ENCODE results near the gene MAB21L3. TPM values are rescaled to one million over a fixed set of nuclear protein-coding genes. Genes with fewer than 3 reads are reported as not detected.

Gene MAB21L3
- total and polyA plus RNA-seq, 12 donors, result 0.07 TPM; not detected in 11

DNA sequence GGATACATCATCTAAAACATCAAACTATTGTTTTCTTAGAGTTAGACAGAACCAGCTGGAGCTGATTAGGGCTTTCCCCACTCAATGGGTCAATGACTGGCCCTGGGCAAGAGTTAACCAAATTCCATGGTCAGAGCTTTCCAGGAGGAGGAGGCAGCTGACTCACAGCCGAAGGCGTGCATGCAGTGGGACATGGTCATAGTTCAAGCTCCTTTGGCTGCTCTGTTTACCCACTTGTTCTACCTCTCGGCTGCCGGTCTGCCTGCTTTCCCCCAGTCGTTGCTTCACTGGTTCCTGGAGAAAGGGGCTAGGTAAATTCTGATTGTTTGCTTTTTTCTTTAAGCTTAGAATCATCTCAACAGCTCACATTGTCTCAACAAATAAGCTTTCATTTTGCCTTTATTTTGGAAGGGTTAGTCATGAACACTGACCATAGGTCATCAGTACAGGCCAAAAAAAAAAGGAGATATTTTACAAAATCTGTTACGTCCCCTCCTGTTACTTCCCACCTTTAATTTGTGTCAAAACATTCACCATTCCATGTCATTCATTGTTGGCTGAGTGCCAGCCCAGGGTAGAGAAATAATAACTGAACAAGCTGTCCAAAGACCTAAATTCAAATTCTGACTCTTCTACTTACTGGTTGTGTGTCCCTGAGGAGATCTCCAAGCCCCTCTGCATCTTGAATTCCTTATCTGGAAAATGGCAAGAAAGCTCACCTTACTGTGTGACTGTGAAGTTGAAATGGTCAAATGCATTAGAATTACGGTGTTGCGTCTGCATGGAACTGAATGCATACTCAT is 12.0 kb downstream of the MAB21L3 start:
- no peaks in the 10 kb centered on the region for H3K9me3 ChIP-seq
- TF ChIP-seq, protein P1, sequence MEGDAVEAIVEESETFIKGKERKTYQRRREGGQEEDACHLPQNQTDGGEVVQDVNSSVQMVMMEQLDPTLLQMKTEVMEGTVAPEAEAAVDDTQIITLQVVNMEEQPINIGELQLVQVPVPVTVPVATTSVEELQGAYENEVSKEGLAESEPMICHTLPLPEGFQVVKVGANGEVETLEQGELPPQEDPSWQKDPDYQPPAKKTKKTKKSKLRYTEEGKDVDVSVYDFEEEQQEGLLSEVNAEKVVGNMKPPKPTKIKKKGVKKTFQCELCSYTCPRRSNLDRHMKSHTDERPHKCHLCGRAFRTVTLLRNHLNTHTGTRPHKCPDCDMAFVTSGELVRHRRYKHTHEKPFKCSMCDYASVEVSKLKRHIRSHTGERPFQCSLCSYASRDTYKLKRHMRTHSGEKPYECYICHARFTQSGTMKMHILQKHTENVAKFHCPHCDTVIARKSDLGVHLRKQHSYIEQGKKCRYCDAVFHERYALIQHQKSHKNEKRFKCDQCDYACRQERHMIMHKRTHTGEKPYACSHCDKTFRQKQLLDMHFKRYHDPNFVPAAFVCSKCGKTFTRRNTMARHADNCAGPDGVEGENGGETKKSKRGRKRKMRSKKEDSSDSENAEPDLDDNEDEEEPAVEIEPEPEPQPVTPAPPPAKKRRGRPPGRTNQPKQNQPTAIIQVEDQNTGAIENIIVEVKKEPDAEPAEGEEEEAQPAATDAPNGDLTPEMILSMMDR (IDR thresholded peaks at IDR 0.05), result no peak
- H3K36me3 ChIP-seq, result no peaks in the 10 kb centered on the region
- DNase-seq (no peak), ATAC-seq (peak in 1 of 8 donors; percentile 40)
- no peak overlapping the region for H3K27ac ChIP-seq
- peaks cover 0 to 7% (median 0%) of the 10 kb centered on the region in 7 donors for H3K27me3 ChIP-seq
- no peak overlapping the region for H3K4me3 ChIP-seq
- 79 to 86% methylated on average over 8 of the region's 8 CpGs for WGBS, 2 donors
- peaks cover 0 to 8% (median 0%) of the 10 kb centered on the region in 9 donors for H3K4me1 ChIP-seq
- intact Hi-C loops (cut with DNase I), result no loop called here

DNA sequence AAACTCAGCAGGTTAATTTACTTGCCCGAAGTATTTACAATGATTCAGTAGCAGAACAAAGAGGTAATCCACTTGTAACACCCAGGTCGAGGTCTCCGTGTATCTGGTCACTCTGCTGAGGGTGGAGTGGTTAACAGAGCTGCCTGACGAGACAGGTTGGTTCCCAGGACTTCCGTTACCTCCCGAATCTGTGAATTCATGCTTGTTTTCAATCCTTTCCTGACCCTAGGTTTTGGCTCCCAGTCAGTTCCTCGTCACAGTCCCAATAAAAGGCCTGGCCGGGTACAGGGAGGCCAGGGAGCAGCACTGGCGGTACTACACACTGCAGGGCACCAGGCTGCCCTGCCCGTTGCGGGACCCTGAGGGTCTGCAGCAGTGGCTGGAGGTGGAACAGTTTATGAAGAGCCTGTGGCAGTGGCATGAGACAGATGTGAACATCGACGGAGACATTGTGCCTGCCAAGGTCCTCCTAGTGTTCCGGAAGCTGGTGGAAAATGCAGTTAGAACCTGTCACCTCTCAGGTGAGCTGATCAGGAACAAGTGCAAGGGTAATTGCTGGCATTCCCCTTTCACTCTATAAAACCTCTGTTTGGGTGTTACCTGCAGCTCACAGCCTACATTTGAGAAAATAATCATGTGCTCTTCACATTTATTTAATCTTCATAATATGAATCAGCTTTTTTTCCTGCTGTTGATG is 12.8 kb downstream of the MAB21L3 start:
- 80 to 86% methylated on average over 14 of the region's 14 CpGs for WGBS, 2 donors
- Histone ChIP-seq H3K27ac (no peak overlapping the region), H3K27me3 (peaks cover 0 to 7% (median 0%) of the 10 kb centered on the region in 7 donors), H3K4me1 (peaks cover 0 to under 1% (median 0%) of the 10 kb centered on the region in 9 donors), H3K9me3 (no peaks in the 10 kb centered on the region), H3K4me3 (no peak overlapping the region), H3K36me3 (no peaks in the 10 kb centered on the region)
- intact Hi-C loops (cut with DNase I), result no loop called here
- TF ChIP-seq, protein P1 (IDR thresholded peaks at IDR 0.05), result no peak
- DNase-seq (no peak), ATAC-seq (no peak)

DNA sequence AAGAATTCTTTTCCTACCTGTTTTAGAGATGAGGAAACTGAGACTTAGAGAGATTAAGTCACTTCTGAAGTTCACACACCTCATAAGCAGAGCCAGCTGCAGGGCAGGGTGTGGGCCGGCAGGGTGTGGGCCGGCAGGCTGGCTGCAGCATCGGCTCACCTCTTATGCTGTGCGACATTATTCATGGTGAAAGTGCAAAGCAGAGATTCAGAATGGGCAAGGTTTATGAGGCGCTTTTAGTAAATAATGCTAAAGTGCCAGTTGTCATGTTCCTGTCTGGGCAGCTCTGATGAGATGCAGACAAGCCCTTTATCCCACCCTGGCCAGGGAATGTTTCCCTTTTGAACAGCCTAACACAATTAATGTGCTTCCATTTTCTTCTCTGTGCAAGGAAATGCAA is 14.6 kb downstream of the MAB21L3 start:
- WGBS, 2 donors, result 68 to 78% methylated on average over 5 of the region's 5 CpGs
- H3K27ac ChIP-seq, result no peak overlapping the region
- H3K9me3 ChIP-seq, result no peaks in the 10 kb centered on the region
- DNase-seq (no peak), ATAC-seq (no peak)
- TF ChIP-seq, protein P1 (IDR thresholded peaks at IDR 0.05), result no peak
- peaks cover 0 to 7% (median 0%) of the 10 kb centered on the region in 7 donors for H3K27me3 ChIP-seq
- intact Hi-C loops (cut with DNase I), result no loop called here
- no peaks in the 10 kb centered on the region for H3K36me3 ChIP-seq
- no peaks in the 10 kb centered on the region for H3K4me1 ChIP-seq
- H3K4me3 ChIP-seq, result no peak overlapping the region

DNA sequence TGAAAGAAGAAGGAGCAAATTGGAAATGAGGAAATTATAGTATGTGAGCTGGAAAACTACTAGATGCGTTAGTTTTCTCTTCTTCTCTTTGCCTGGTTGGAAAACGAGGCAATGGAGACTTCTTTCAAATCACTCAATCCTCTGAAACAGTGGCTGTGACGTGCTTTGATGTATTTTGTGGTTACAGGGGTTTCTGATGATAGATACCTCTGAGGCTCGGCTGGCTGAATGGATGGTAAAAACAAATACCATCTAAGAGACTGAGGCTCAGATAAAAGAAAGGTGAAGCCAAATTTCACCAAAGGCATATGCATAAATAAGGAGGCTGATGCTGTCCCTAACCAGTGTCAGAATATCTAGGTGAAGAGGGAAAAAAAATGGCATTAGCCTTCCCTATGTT is 15.1 kb downstream of the MAB21L3 start:
- no peaks in the 10 kb centered on the region for H3K4me1 ChIP-seq
- 67 to 69% methylated on average over 4 of the region's 4 CpGs for WGBS, 2 donors
- ATAC-seq, result no peak
- no peak overlapping the region for H3K4me3 ChIP-seq
- H3K27me3 ChIP-seq, result peaks cover 0 to 7% (median 0%) of the 10 kb centered on the region in 7 donors
- H3K9me3 ChIP-seq, result no peaks in the 10 kb centered on the region
- TF ChIP-seq, protein P1 (IDR thresholded peaks at IDR 0.05), result no peak
- no peak overlapping the region for H3K27ac ChIP-seq
- DNase-seq, result no peak
- H3K36me3 ChIP-seq, result no peaks in the 10 kb centered on the region
- intact Hi-C loops (cut with DNase I), result no loop called here
